DOHH2 (cell line): ENCODE data around the gene FDXACB1.

Experiments
- H3F3A ChIP-seq: fragments of 200-600 bp; sonication (generic), shearing (Covaris generic); 2 replicates; pipeline ENCODE4 v1.6.0; 2016; ENCODE audit warnings: antibody characterized with exemption, mild to moderate bottlenecking; ENCODE audit not compliant: control insufficient read depth, insufficient read depth
- H3K27ac ChIP-seq: fragments of 200-600 bp; sonication (generic); 2 replicates; pipeline ENCODE4 v1.5.1; 2014; ENCODE audit warnings: low read depth, mild to moderate bottlenecking, low read length, moderate library complexity
- H3K27me3 ChIP-seq: fragments of 200-600 bp; sonication (generic); 2 replicates; pipeline ENCODE4 v1.6.1; 2014; ENCODE audit warnings: mild to moderate bottlenecking, low read length, mixed read lengths; ENCODE audit not compliant: control insufficient read depth
- H3K36me3 ChIP-seq: fragments of 200-600 bp; sonication (generic); 2 replicates; pipeline ENCODE4 v1.6.1; 2014; ENCODE audit warnings: mild to moderate bottlenecking, low read length, moderate library complexity, mixed read lengths; ENCODE audit not compliant: control insufficient read depth
- H3K4me1 ChIP-seq: fragments of 200-600 bp; sonication (generic); 2 replicates; pipeline ENCODE4 v1.6.1; 2014; ENCODE audit warnings: mild to moderate bottlenecking, low read length, mixed read lengths; ENCODE audit not compliant: control insufficient read depth
- H3K4me2 ChIP-seq: fragments of 200-600 bp; sonication (generic); 2 replicates; pipeline ENCODE4 v1.6.0; 2014; ENCODE audit warnings: mild to moderate bottlenecking, low read length, moderate library complexity
- H3K4me3 ChIP-seq: fragments of 200-600 bp; sonication (generic); 2 replicates; pipeline ENCODE4 v1.5.1; 2014; ENCODE audit warnings: mild to moderate bottlenecking, low read length, mixed read lengths
- H3K79me2 ChIP-seq: fragments of 200-600 bp; sonication (generic); 2 replicates; pipeline ENCODE4 v1.6.1; 2014; ENCODE audit warnings: mild to moderate bottlenecking, low read length, mixed read lengths; ENCODE audit not compliant: control insufficient read depth
- H3K9me2 ChIP-seq: fragments of 200-600 bp; sonication (generic); replicated peaks from 2 replicates; pipeline ENCODE4 v1.6.1; 2014; ENCODE audit warnings: mild to moderate bottlenecking, low read length, mixed read lengths; ENCODE audit not compliant: control insufficient read depth
- H3K9me3 ChIP-seq: fragments of 200-600 bp; sonication (generic); 2 replicates; pipeline ENCODE4 v1.6.1; 2014; ENCODE audit warnings: antibody characterized with exemption, low read length, mixed read lengths; ENCODE audit not compliant: control insufficient read depth, insufficient read depth
- H4K20me1 ChIP-seq: fragments of 200-600 bp; sonication (generic); 2 replicates; pipeline ENCODE4 v1.6.0; 2014; ENCODE audit warnings: low read depth, mild to moderate bottlenecking, antibody characterized with exemption, low read length, moderate library complexity; ENCODE audit not compliant: control insufficient read depth, insufficient read depth
- CTCF ChIP-seq: fragments of 200-600 bp; sonication (generic); IDR thresholded peaks from one replicate; pipeline ENCODE4 v1.5.1; 2014; ENCODE audit warnings: antibody characterized with exemption, mild to moderate bottlenecking, low read depth, low read length; ENCODE audit not compliant: poor library complexity, severe bottlenecking
- EZH2phosphoT487 ChIP-seq: fragments of 200-600 bp; sonication (generic); IDR thresholded peaks from 2 replicates; pipeline ENCODE4 v1.6.1; 2017; ENCODE audit warnings: borderline replicate concordance, mild to moderate bottlenecking, antibody characterized with exemption, low read length, moderate library complexity, mixed read lengths

The FDXACB1 gene

GRCh38 chr11:111837366-111837891, 41.5 kb downstream of the FDXACB1 start:
- H3K4me1 ChIP-seq, result no peaks in the 10 kb centered on the region
- no peaks in the 10 kb centered on the region for H3K9me3 ChIP-seq
- H3K9me2 ChIP-seq, result no peaks in the 10 kb centered on the region
- no peak overlapping the region for H3K4me3 ChIP-seq
- peaks cover 68% of the 10 kb centered on the region for H3K36me3 ChIP-seq
- TF ChIP-seq CTCF, result no peak
- no peak for TF ChIP-seq EZH2phosphoT487
- H3K27me3 ChIP-seq, result no peaks in the 10 kb centered on the region
- no peaks in the 10 kb centered on the region for H4K20me1 ChIP-seq
- no peak overlapping the region for H3K4me2 ChIP-seq
- no peaks in the 10 kb centered on the region for H3K79me2 ChIP-seq
- H3K27ac ChIP-seq, result no peak overlapping the region
- no peaks in the 10 kb centered on the region for H3F3A ChIP-seq

GRCh38 chr11:111836721-111837120, 42.2 kb downstream of the FDXACB1 start:
- H3K36me3 ChIP-seq, result peaks cover 71% of the 10 kb centered on the region
- H3F3A ChIP-seq, result no peaks in the 10 kb centered on the region
- H3K4me3 ChIP-seq, result no peak overlapping the region
- H3K4me2 ChIP-seq, result no peak overlapping the region
- H3K9me3 ChIP-seq, result no peaks in the 10 kb centered on the region
- no peaks in the 10 kb centered on the region for H3K9me2 ChIP-seq
- H4K20me1 ChIP-seq, result no peaks in the 10 kb centered on the region
- no peaks in the 10 kb centered on the region for H3K4me1 ChIP-seq
- no peak overlapping the region for H3K27ac ChIP-seq
- no peaks in the 10 kb centered on the region for H3K27me3 ChIP-seq
- no peaks in the 10 kb centered on the region for H3K79me2 ChIP-seq
- TF ChIP-seq CTCF (no peak), EZH2phosphoT487 (no peak)

GRCh38 chr11:111836162-111836561, 42.8 kb downstream of the FDXACB1 start:
- Histone ChIP-seq H3K9me3 (no peaks in the 10 kb centered on the region), H3K79me2 (no peaks in the 10 kb centered on the region), H3K27ac (no peak overlapping the region), H3K4me2 (no peak overlapping the region), H3K27me3 (no peaks in the 10 kb centered on the region), H3K4me3 (no peak overlapping the region), H3K36me3 (peaks cover 74% of the 10 kb centered on the region), H4K20me1 (no peaks in the 10 kb centered on the region), H3K4me1 (no peaks in the 10 kb centered on the region), H3K9me2 (no peaks in the 10 kb centered on the region), H3F3A (no peaks in the 10 kb centered on the region)
- TF ChIP-seq CTCF, result no peak
- TF ChIP-seq EZH2phosphoT487, result no peak

- Histone ChIP-seq H3K79me2 (no peaks in the 10 kb centered on the region), H3K27ac (no peak overlapping the region), H3K36me3 (peaks cover 69% of the 10 kb centered on the region), H3K4me3 (no peak overlapping the region), H3K27me3 (no peaks in the 10 kb centered on the region), H4K20me1 (no peaks in the 10 kb centered on the region), H3F3A (no peaks in the 10 kb centered on the region), H3K4me2 (no peak overlapping the region), H3K4me1 (no peaks in the 10 kb centered on the region), H3K9me3 (no peaks in the 10 kb centered on the region), H3K9me2 (no peaks in the 10 kb centered on the region)
- TF ChIP-seq EZH2phosphoT487 (no peak), CTCF (no peak)
Observed at GRCh38 chr11:111835665-111836064, 43.3 kb downstream of the FDXACB1 start.
